ENCODE results near the gene SEC14L2.
"Not testable (repeated sequence)": the region's sequence is repeated elsewhere in the genome, so short reads cannot be mapped to it uniquely, and the experiment has no call there.

SEC14L2 gene

DNA sequence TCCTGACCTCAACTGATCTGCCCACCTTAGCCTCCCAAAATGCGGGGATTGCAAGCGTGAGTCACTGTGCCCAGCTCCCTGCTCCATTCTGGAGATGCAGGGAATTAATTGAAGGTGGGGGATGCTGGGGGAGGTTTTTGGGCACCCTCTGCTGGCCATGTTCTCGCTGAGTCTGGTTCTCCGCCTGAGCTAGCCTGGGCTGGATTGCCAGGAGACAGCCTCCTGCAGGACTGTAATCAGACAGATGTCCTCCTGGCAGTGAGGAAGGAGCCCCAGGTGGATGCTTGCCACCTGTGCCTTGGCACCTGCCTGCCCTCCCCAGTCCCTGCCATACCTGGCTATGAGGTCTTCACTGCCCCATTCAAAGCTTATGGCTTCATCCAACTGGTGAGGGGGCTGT lies 34.1 kb downstream of the SEC14L2 start:
- no peak for DNase-seq

DNA sequence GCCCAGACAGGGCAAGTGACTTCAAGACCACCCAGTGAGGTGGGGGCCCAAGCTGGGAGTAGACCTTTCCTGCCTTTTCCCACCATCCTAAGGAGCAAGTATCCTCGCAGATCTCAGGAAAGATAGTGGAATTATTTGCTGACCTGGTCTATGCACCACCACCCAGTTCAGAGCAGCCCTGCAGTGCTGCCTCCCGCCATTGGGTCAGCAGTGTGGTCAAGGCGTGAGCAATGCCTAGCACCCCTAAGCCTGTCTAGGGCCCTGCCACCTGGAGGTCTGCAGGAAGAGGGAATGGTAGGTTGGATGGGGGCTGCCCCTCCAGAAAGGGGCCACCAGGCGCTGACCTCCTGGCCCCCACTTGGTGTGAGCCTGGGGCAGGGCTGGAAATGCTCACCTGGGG lies 35.3 kb downstream of the SEC14L2 start:
- no peak for DNase-seq

DNA sequence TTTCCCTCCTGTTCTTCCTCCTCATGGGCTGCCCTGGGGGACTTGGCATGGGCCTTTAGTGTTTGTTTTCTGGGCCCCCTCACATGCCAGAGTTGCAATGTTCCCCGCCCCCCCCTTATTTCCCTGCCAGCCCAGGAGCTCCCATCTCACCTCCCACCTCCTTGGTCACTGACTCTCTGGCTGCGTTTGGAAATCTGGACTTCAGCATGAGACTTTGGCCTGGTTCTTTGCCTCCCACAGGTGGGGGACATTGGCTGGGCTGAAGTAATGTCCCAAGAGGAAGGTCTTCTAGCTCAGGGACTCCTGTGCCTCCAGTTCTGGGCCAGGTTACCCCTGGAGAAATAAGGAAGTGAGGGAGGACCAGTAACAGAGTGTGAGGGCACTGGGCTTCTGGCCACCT lies 35.7 kb downstream of the SEC14L2 start:
- DNase-seq, result no peak

DNA sequence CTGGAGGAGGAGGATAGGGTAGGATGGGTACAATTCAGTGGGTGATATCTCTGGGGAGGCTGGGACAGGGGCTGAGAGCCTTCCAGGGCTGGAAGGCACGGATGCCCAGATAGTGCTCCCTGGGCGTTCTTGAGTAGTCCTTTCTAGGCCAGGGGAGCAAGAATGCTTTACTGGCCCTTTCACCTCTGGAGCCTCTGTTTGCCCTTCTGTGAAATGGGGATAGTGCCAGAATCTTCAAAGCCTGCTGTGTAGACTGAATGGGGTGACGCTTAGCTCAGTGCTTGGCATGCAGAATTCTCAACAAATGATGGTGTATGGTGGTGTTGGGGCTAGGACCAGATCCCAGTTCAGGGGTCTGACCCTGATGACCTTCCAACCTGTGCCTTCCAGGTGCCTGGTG lies 36.4 kb downstream of the SEC14L2 start:
- no peak for DNase-seq

DNA sequence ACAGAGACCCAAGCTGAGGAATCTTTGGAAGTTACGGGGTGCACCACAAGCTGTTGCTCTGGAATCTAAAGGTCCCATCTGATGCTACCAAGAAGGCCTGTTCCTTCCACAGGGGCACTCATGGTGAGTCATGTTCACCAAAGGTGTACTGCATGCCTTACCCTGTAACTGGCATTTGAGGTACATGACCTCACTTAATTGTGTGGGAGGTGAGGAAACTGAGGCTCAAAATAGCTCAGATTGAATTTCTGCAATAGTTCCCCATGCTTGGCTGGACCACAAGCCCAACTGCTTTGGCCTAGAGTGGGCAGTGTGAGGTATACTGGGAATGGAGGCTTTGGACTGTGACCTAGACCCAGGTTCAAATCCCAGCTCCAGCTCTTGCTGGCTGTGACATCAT lies 37.0 kb downstream of the SEC14L2 start:
- no peak for DNase-seq

DNA sequence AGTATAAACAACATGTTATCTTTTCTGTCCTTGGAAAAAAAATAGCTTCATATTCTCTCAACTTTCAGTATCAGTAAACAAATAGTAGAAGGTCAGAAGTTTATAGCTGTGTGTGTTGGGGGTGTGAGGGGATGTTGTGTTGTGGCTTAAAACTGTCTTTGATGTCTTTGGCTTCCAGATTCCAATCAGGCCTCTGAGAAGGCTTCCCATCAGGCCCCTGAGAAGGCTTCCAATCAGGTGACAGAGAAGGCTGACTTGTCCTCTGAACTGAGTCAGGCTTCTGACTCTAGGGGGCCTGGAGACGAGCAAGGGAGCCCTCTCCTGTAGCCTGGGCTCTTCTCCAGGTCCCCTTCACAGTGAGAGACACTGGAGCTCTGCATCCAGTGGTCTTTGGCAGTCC lies 38.0 kb downstream of the SEC14L2 start:
- no peak for DNase-seq

DNA sequence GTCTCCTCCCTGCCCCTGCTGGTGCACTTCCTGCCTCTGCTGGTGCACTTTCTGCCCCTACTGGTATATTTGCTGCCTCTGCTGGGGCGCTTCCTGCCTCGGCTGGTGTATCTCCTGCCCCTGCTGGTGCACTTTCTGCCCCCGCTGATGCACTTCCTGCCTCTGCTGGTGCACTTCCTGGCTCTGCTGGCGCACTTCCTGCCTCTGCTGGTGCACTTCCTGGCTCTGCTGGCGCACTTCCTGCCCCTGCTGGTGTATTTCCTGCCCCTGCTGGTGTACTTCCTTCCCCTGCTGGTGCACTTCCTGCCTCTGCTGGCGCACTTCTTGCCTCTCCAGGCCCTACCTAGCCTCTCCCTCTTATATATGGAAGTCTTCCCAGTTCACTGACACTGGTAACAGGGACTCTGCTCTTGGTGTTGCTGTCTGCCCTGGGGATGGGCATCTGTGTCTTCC lies 38.9 kb downstream of the SEC14L2 start:
- peak; percentile 53 for DNase-seq

DNA sequence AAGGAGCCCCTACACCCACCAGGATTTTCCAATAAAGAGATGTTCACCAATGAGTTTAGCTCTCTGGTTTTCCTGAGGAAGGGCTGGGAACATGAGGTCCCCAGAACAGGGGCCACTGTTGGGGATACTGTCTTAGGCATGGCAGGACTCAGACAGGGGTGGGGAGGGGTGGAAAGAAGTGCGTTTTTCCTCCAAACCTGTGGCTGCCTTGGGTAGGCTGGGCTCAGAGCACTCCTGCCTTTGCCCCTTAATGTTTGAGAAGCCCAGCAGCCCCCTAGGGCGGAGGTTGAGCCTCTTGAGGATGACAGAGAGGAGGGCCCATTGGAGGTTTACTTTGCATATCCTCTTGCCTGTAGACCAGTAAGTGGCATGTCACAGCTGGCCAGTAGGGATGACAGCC lies 39.4 kb downstream of the SEC14L2 start:
- DNase-seq, result no peak

DNA sequence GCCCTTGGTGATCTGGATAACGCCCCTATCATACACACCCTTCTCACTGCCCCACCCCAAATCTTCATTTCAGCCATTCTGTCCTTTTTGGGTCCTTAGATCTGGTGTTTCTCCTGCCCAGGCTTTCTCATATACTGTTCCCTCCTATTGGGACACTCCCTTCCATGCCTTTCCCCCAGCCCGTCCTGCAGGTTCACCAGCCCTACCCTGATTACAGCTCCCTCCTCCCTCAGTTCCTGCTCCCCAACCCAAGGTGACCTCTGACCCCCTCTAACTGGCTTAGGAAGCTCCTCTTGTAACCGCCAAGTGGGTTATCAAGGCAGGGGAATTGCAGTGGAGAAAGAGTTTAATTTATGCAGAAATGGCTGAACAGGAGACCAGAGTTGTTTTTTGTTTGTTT lies 41.7 kb downstream of the SEC14L2 start:
- no peak for DNase-seq

DNA sequence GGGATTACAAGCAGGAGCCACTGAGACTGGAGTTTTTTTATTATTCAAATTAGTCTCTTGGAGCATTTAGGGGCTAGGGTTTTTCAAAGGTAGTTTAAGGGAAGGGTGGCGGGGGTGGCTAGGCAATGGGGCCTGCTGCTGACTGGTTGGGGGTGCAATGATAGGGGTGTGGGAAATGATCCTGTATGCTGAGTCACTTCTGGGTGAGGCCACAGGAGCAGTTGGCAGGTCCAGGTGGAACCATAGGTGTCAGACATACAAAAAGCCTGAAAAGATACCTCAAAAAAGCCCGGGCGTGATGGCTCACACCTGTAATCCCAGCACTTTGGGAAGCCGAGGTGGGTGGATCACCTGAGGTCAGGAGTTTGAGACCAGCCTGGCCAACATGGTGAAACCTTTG lies 42.4 kb downstream of the SEC14L2 start:
- DNase-seq, result no peak

DNA sequence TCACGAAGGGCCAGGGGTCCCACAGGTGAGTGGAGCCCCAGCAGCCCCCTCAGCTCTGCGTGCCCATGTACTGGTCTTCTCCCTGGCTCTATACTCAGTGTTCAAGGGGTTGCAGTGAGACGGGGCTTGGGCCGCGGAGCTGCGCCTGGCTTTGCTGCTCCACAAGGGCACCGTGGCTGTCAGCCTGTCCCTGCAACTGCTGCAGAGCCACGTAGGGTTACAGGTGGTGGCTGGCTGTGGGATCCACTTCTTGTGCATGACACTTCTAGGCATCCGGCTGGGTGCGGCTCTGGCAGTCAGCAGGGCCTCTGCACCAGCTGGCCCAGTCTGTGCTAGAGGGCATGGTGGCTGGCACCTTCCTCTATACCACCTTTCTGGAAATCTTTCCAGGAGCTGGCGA lies 43.0 kb downstream of the SEC14L2 start:
- no peak for DNase-seq

DNA sequence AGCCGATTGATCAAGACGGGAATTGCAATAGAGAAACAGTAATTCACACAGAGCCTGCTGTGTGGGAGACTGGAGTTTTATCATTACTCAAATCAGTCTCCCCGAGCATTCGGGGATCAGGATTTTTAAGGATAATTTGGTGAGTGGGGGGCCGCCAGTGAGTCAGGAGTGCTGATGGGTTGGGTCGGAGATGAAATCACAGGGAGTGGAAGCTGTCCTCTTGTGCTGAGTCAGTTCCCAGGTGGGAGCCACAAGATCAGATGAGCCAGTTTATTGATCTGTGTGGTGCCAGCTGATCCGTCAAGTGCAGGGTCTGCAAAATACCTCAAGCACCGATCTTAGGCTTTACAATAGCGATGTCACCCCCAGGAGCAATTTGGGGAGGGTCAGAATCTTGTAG lies 44.3 kb downstream of the SEC14L2 start:
- no peak for DNase-seq

DNA sequence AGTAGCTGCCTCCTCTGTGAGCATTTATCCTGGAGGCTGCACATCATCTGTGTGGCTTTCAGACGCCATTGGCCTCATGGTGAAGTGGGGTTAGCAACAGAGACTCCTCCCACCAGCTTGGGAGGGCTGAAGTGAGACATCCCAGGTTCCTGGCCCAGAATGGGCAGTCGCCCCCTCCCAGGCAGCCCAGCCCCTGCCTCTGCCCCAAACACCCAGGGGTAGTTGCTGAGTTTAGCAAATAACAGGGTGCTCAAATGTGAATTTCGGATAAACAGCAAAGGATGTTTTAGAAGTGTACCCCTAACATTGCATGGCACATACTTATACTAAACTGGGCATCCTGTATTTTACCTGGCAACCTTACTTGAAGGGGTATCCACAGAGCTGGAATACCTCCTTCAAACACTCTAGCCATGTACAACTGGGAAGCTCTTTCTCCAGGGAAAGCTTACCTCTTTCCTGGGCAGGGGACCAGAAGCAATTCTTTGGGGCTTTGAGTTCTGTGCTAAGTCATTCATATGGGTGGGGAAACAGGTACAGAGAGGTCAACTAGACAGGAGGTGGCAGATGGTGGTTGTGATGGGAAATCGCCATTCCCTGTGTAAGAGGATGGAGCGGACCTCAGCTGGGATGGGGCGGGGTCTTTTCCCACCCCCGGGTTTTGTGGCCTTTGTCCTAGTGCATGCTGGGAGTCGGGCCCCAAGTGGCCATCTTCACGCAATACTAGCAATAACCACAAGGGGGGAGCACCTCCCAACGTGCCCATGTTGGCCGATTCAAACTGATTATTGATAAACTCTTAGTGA lies 48.0 kb downstream of the SEC14L2 start:
- DNase-seq, result peak; percentile 20

DNA sequence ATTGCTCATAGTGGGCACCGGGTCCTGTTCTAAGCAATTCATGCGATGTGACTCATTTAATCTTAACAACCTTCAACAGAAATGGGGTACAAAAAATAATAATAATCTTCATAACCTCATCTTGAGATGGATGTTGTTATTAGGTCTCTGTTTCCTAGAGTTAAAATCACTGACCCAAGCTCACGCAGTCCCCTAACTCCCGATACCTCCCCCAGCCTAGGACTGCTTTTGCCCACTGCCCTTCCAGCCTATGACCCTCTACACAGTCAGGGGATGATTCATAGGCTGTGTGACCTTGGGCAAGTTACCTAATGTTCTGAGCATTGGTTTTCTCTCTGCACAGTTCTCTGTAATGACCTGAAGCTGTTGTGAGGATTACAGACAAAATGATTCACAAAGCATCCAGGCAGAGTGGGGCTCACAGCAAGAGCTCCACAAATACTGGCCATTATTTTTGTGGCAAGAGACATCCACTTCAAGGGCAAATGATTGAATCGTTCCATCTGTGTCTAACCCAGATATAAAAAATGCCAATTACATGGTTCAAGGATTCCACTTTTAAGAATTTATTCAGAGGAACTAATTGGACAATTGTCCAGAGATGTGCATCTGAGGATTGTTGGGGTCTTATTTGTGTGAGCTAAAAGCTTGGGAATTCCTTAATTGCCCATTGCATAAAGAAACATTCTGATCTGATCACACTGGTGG lies 48.8 kb downstream of the SEC14L2 start:
- no peak for DNase-seq

DNA sequence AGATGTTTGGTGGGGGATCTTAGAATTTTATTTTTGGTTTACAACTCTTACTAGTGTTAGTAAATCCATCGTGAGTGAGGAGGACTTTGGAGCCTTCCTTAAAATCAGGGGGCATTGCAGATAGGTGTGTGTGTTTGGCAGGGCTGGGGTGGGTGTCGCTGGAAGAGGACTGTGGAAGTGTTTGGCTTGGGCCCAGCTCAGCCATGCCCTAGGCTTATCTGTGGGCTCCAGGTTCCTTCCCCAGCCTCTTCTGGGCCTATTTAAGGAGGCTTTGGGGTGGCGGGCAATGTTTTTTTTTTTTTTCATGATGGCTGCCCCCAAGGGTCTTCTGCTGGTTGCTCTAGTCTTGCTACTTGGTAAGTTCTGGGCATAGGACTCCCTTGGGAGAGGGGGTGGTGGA lies 50.8 kb downstream of the SEC14L2 start:
- DNase-seq, result no peak

DNA sequence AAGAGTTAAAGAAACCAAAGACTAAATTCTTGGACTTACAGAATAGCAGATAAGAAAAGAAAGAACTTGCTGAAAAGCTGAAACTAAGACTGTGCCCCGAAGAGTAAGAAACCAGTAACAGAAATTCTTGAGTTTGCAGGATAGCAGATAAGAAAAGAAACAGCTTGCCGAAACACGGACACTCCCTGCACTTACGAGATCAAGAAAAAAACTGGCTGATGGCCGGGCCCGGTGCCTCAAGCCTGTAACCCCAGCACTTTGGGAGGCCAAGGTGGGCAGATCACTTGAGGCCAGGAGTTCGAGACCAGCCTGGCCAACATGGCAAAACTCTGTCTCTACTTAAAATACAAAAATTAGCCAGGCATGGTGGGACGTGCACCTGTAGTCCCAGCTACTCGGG lies 54.7 kb downstream of the SEC14L2 start:
- not testable (repeated sequence) for DNase-seq

DNA sequence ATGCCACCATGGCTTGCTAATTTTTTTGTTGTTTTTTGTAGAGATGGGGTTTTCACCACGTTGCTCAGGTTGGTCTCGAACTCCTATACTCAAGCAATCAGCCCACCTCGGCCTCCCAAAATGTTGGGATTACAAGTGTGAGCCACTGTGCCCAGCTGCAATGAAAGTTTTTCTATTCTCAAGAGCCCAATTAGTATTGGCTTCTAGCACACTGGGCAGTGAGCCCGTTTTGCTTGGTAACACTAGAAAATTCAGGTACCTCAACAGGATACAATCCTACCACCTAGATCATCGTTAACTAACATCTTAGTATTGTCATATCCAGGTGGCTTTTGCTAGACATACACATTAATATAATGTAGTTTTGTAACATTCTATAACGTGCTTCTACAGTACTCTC lies 56.0 kb downstream of the SEC14L2 start:
- DNase-seq, result no peak

DNA sequence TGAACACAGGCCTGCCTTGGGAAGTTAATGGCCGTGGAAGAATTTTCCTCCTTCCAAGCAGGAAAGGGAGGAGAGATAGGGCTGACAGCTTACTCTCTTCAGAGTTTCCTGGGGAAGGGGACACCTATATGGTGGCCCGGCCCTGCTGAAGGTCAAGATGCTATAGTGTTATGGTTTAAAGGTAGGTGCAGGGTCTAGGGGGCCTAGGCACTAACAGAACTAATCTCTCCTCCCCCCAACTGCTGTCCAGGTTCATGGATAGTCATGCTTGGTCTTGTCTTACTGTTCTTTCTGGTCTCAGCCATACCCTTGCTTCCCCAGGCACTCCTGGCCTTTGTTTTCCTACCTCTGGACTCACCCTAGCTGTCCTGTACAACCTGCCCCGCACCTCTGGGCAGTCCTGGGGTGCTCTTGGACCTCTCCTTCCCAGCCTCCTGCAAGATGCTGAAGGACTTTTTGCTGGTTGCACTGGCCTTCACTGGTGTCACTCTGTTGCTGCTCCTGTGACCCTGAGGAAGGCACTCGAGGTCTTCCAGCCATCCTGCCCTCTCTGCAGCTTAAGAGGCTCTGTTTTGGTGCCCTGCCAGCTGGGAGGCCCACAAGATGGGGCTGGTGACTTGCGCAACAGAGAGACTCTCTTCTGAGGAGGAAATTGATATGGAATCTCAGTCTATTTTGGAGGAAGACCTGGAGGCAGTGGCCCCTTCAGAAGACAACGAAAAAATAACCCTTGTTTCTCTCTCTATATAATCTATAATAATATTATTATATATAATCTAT lies 57.1 kb downstream of the SEC14L2 start:
- no peak for DNase-seq

DNA sequence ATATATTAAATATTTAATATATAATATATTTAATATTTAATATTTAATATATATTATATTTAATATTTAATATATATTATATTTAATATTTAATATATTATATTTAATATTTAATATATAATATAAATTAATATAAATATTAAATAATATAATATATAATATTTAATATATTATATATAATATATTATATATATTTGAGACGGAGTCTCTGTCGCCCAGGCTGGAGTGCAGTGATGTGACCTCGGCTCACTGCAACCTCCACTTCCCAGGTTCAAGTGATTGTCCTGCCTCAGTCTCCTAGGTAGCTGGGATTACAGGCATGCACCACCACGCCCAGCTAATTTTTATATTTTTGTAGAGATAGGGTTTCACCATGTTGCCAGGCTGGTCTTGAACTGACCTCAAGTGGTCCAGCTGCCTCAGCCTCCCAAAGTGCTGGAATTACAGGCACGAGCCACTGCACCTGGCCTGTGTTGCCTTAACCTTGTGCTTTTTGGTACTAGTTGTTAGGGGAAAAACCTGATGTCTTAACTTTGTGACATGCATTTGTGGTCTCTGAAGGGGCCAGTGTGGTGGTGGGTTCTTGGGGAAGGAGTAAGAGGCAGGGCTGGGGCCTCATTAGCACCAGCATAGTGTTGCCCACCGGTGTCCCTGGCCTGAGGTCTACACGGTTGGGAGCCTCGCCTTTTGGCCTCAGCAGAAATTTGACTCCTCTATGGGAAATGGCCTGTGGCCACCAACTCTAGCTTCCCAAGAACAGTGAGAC lies 58.4 kb downstream of the SEC14L2 start:
- DNase-seq, result no peak

DNA sequence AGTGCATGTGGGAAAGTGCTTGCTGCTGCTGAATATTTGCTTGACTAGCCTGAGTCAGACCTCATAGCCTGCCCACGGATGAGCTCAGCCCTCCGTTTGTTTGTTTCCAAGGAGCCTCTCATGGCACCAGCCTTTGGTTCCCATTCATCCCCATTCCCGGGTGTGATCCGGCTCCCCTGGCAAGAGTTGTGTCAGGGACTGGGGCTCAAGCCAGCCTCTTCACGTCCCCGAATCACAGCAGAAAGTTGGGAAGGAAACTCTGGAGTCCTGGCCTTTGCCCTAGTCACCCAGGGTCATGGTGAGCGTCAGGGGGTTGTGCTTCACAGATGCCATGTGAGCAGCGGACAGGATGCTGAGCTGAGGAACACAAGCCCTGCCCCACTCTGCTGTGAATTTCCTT lies 61.2 kb downstream of the SEC14L2 start:
- DNase-seq, result no peak

DNA sequence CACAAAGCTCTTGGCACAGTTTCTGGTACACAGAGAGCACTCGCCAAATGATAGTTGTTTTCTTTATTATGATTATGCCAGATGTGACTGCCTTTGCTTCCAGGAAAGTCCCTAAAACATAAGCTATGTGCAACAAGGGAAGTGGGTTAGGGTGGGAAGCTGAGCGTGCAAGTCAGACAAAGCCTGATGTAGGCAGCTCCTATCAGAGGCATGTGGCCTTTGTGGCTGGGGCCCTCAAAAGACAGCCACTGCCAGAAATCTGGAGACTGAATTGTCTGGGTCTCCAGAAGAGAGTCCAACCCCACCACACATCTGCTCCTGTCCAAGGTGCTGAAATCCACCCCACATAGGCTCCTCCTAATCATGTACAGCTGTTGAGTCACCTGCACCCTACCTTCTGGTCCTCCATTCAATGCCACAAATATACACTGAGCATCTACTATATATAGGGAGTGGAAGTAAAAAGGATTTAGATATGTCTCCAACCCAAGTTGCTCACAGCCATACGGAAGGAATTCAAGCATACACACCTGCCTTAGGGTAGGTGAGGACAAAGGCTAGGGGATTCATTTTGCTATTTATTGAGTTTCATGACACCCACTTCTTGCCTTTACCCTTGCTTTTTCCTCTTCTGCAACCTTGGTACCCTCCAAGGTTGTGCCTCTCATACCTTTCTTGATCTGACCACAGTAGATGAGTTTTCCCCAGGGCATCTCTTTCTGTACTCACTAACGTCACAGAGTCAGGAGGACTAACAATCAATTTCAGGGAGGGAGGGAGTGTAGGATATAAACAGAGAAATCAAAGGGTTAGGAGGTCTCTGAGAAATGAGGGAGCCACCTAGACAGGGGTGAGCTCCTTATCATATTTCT lies 62.6 kb downstream of the SEC14L2 start:
- no peak for DNase-seq

DNA sequence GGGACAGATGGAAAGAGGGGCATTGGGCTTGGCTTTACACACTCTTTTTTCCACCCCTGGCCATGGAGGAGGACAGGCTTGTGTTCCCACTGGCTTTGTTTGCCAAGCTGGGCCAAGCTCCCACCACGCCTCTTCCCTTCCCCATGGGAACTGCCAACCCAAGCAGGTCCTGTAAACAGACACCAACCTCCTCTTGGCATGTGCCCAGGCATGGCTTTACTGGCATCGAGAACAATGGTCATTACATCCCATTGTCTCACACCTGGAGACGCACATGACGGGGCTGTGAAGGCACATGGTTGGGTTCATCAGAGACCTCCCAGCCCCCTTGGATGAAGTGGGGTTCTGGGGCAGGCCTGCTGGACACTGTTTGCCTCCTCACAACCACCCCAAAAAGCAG lies 63.3 kb downstream of the SEC14L2 start:
- DNase-seq, result no peak

Measured in activated T-cell treated with anti-CD3 and anti-CD28 coated beads for 4 hours (primary cell).